ENCODE data around the gene CCDC9B. TPM values are rescaled to one million over a fixed set of nuclear protein-coding genes. Genes with fewer than 3 reads are reported as not detected.
A peak's percentile ranks its signal among the peaks of the same experiment; 100 is the strongest.

Gene CCDC9B
- total RNA-seq, 4 donors from 2014 or later: 5.4 to 34.4 (median 15.0) TPM

DNA sequence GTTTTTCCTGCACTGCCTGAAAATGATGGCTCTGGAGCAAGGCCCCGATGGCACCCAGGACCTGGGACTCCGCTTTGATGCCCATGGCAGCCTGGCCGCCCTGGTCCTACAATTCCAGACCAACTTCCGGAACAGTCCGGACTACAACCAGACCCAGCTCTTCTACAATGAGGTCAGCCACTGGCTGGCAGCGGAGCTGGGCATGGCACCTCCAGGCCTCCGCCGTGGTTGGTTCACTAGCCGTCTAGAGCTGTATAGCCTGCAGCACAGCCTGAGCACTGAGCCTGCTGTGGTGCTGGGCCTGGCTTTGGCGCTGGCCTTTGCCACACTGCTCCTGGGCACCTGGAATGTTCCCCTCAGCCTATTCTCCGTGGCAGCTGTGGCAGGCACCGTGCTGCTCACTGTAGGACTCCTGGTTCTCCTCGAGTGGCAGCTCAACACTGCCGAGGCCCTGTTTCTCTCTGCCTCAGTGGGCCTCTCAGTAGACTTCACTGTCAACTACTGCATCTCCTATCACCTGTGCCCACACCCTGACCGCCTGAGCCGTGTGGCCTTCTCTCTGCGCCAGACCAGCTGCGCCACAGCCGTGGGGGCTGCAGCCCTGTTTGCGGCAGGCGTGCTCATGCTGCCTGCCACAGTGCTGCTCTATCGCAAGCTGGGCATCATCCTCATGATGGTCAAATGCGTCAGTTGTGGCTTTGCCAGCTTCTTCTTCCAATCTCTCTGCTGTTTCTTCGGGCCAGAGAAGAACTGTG lies 28.2 kb upstream of the CCDC9B start:
- TF ChIP-seq POLR2A (IDR thresholded peaks at IDR 0.05): no peak
- TF ChIP-seq, protein P1, sequence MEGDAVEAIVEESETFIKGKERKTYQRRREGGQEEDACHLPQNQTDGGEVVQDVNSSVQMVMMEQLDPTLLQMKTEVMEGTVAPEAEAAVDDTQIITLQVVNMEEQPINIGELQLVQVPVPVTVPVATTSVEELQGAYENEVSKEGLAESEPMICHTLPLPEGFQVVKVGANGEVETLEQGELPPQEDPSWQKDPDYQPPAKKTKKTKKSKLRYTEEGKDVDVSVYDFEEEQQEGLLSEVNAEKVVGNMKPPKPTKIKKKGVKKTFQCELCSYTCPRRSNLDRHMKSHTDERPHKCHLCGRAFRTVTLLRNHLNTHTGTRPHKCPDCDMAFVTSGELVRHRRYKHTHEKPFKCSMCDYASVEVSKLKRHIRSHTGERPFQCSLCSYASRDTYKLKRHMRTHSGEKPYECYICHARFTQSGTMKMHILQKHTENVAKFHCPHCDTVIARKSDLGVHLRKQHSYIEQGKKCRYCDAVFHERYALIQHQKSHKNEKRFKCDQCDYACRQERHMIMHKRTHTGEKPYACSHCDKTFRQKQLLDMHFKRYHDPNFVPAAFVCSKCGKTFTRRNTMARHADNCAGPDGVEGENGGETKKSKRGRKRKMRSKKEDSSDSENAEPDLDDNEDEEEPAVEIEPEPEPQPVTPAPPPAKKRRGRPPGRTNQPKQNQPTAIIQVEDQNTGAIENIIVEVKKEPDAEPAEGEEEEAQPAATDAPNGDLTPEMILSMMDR (IDR thresholded peaks at IDR 0.05): no peak
- no peak for DNase-seq
- Histone ChIP-seq H3K27me3 (peaks cover 0 to 31% (median 0%) of the 10 kb centered on the region in 4 donors), H3K9me3 (no peaks in the 10 kb centered on the region), H3K36me3 (no peaks in the 10 kb centered on the region), H3K4me1 (peaks cover 13 to 22% (median 14%) of the 10 kb centered on the region in 3 donors), H3K4me3 (no peak overlapping the region), H3K27ac (no peak overlapping the region)
- 87 to 92% methylated on average over 13 to 22 of the region's 24 CpGs for WGBS, 2 donors
- intact Hi-C loops (cut with DNase I): loop anchor here (5.0 to 10.0 kb wide), 2 partner anchors 46 to 87 kb away; partner anchors contain the start of gene ANKRD63

DNA sequence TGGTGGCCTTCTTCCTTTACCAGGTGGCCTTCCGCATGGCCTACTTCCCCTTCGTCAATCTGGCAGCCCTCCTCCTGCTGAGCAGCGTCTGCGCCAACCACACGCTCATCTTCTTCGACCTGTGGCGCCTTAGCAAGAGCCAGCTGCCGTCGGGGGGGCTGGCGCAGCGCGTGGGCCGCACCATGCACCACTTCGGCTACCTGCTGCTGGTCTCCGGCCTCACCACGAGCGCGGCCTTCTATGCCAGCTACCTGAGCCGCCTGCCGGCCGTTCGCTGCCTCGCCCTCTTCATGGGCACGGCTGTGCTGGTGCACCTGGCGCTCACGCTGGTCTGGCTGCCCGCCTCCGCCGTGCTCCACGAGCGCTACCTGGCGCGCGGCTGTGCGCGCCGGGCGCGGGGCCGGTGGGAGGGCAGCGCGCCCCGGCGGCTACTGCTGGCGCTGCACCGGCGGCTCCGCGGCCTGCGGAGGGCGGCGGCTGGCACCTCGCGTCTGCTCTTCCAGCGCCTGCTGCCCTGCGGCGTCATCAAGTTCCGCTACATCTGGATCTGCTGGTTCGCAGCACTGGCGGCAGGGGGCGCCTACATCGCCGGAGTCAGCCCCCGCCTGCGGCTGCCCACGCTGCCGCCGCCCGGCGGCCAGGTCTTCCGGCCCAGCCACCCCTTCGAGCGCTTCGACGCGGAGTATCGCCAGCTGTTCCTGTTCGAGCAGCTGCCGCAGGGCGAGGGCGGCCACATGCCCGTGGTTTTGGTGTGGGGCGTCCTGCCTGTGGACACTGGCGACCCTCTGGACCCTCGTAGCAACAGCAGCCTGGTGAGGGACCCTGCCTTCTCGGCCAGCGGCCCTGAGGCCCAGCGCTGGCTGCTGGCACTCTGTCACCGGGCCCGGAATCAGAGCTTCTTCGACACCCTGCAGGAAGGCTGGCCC lies 27.2 kb upstream of the CCDC9B start:
- H3K4me3 ChIP-seq: peak overlapping the region; percentile 20 to 62 (median 36)
- H3K27me3 ChIP-seq: peaks cover 0 to 36% (median 0%) of the 10 kb centered on the region in 4 donors
- no peaks in the 10 kb centered on the region for H3K9me3 ChIP-seq
- WGBS, 2 donors: 12 to 26% methylated on average over 6 to 18 of the region's 91 CpGs
- H3K36me3 ChIP-seq: no peaks in the 10 kb centered on the region
- DNase-seq: no peak
- H3K27ac ChIP-seq: peak overlapping the region; percentile 22 to 57 (median 40)
- peaks cover 13 to 22% (median 14%) of the 10 kb centered on the region in 3 donors for H3K4me1 ChIP-seq
- intact Hi-C loops (cut with DNase I): loop anchor here (5.0 to 10.0 kb wide), 2 partner anchors 47 to 86 kb away; partner anchors contain the start of gene ANKRD63
- TF ChIP-seq POLR2A (IDR thresholded peaks at IDR 0.05): no peak
- TF ChIP-seq, protein P1 (IDR thresholded peaks at IDR 0.05): peak; percentile 71 to 100 (median 98)

DNA sequence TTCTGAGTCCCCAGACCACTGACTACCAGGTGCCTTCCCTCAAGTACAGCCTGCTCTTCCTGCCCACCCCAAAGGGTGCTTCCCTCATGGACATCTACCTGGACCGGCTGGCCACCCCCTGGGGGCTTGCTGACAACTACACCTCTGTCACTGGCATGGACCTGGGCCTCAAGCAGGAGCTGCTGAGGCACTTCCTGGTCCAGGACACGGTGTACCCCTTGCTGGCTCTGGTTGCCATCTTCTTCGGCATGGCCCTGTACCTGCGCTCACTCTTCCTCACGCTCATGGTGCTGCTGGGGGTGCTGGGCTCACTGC lies 26.6 kb upstream of the CCDC9B start:
- WGBS, 2 donors: 67 to 76% methylated on average over 3 to 4 of the region's 5 CpGs
- Histone ChIP-seq H3K4me1 (peaks cover 13 to 22% (median 14%) of the 10 kb centered on the region in 3 donors), H3K27ac (peak overlapping the region in 3 of 4 donors; percentile 22 to 57 (median 27)), H3K4me3 (peak overlapping the region; percentile 20 to 62 (median 36)), H3K36me3 (no peaks in the 10 kb centered on the region), H3K9me3 (no peaks in the 10 kb centered on the region), H3K27me3 (peaks cover 0 to 36% (median 0%) of the 10 kb centered on the region in 4 donors)
- no peak for DNase-seq
- TF ChIP-seq, protein P1 (IDR thresholded peaks at IDR 0.05): no peak
- no peak for TF ChIP-seq POLR2A (IDR thresholded peaks at IDR 0.05)
- intact Hi-C loops (cut with DNase I): loop anchor here (5.0 to 10.0 kb wide), 2 partner anchors 47 to 85 kb away; partner anchors contain the start of gene ANKRD63

DNA sequence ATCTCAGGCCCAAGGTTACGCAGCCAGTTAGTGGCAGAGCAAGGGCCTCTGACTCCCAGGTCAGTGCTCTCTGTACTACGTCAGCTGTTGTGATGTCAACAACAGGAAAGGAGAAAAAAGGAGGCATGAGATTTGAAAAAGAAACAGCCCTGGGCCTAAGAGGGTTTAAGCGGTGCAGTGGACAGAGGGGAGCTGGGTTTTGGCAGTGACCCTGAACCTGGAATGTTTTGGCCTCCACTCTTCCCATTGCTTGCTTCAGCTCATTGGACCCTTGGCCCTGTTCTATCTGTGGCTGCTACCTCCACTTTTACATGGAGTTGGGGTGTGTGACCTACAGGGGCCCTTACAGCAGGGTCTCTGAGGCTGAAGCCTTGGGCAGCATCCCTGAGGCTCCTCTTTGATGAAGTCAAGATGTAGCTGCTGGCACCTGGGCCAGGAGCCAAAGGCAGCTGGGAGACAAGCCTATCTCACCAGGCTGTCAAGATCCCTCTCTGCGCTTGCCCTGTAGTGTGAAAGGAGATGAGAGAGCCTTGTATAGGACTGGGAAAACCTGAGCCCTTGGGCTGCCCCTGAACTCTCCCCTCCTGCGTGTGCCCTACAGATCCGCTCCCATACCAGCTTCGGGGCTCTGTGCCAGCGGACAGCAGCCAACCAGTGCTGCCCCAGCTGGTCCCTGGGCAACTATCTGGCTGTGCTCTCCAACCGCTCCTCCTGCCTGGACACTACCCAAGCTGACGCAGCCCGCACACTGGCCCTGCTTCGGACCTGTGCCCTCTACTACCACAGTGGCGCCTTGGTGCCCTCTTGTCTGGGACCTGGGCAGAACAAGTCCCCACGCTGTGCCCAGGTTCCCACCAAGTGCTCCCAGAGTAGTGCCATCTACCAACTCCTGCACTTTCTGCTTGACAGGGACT lies 26.0 kb upstream of the CCDC9B start:
- intact Hi-C loops (cut with DNase I): loop anchor here (5.0 to 10.0 kb wide), 2 partner anchors 48 to 84 kb away; partner anchors contain the start of gene ANKRD63
- Histone ChIP-seq H3K36me3 (no peaks in the 10 kb centered on the region), H3K4me1 (peaks cover 13 to 22% (median 14%) of the 10 kb centered on the region in 3 donors), H3K27me3 (peaks cover 0 to 35% (median 0%) of the 10 kb centered on the region in 4 donors), H3K9me3 (no peaks in the 10 kb centered on the region), H3K27ac (peak overlapping the region in 1 of 4 donors; percentile 22), H3K4me3 (peak overlapping the region in 1 of 4 donors; percentile 40)
- DNase-seq: no peak
- 75 to 90% methylated on average over 7 to 12 of the region's 14 CpGs for WGBS, 2 donors
- TF ChIP-seq, protein P1 (IDR thresholded peaks at IDR 0.05): no peak
- TF ChIP-seq POLR2A (IDR thresholded peaks at IDR 0.05): no peak

All from esophagus squamous epithelium (tissue), 5 donors.